Fibroblast of pulmonary artery (primary cell): ENCODE measurements around the gene INPP5B.

ENCODE experiments used
- DNase-seq: peaks from one replicate; pipeline ENCODE4 v3.0.0-alpha.2; 2010; ENCODE audit warnings: low read depth
- H3K4me3 ChIP-seq: replicated peaks from 2 replicates; pipeline ENCODE4 v1.5.1; 2011; ENCODE audit warnings: low read depth, mild to moderate bottlenecking, control low read depth, low read length, moderate library complexity
- TF ChIP-seq, protein P1 (sequence below): IDR thresholded peaks from 2 replicates; pipeline ENCODE4 v1.5.1; 2011; ENCODE audit warnings: mild to moderate bottlenecking, control low read depth, low read length, inconsistent platforms; ENCODE audit errors: missing control alignments

INPP5B gene

DNA sequence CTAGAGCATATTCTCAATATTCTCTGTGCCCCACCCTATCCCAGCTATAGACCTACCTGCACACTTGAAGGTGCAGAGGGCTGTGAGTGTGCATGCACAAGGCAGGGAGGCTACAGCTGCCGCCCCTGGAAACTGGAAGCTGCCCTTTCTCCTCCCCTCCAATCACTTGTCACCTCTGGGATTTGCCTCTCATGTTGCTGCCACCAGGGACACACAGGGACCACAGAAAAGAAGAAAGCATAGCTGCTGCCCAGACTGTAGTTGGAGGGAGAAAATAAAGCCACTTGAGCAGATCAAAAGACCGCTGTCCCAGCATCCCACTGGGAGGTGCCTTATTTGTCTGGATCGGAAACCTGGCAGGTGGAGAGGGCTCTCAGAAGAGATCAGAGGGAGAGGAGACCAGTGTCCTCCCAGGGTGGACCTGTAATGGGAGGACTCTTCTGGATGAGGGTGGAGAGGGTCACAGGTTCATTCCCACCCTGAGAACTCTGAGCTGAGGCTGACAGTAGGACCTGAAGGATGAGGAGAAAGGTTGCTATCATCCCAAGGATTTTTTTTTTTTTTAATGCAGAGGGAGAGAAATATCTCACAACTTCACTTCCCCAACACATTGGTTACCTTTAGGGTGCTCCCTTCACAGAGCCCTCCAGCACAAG is 7.6 kb upstream of the INPP5B start:
- TF ChIP-seq, protein P1, sequence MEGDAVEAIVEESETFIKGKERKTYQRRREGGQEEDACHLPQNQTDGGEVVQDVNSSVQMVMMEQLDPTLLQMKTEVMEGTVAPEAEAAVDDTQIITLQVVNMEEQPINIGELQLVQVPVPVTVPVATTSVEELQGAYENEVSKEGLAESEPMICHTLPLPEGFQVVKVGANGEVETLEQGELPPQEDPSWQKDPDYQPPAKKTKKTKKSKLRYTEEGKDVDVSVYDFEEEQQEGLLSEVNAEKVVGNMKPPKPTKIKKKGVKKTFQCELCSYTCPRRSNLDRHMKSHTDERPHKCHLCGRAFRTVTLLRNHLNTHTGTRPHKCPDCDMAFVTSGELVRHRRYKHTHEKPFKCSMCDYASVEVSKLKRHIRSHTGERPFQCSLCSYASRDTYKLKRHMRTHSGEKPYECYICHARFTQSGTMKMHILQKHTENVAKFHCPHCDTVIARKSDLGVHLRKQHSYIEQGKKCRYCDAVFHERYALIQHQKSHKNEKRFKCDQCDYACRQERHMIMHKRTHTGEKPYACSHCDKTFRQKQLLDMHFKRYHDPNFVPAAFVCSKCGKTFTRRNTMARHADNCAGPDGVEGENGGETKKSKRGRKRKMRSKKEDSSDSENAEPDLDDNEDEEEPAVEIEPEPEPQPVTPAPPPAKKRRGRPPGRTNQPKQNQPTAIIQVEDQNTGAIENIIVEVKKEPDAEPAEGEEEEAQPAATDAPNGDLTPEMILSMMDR = no peak
- DNase-seq = no peak
- no peak overlapping the region for H3K4me3 ChIP-seq

DNA sequence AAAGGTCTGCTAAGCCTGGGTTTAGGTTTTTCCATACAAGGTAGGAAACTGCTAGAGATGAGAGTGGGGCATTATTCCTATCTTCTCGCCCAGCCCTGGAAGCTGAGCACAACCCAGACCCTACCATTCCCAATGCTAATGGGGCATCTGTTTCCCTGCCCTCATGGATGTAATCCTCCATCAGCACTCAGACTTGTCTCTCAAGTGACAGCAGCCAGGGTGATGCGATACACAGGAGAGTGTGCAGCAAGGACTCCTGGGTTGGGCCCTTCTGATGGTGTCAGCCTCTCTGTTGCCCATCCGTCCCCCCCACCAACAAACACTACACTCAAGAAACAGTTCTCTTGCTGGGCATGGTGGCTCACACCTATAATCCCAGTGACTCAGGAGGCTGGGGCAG is 5.9 kb upstream of the INPP5B start:
- TF ChIP-seq, protein P1 = no peak
- no peak for DNase-seq
- no peak overlapping the region for H3K4me3 ChIP-seq

DNA sequence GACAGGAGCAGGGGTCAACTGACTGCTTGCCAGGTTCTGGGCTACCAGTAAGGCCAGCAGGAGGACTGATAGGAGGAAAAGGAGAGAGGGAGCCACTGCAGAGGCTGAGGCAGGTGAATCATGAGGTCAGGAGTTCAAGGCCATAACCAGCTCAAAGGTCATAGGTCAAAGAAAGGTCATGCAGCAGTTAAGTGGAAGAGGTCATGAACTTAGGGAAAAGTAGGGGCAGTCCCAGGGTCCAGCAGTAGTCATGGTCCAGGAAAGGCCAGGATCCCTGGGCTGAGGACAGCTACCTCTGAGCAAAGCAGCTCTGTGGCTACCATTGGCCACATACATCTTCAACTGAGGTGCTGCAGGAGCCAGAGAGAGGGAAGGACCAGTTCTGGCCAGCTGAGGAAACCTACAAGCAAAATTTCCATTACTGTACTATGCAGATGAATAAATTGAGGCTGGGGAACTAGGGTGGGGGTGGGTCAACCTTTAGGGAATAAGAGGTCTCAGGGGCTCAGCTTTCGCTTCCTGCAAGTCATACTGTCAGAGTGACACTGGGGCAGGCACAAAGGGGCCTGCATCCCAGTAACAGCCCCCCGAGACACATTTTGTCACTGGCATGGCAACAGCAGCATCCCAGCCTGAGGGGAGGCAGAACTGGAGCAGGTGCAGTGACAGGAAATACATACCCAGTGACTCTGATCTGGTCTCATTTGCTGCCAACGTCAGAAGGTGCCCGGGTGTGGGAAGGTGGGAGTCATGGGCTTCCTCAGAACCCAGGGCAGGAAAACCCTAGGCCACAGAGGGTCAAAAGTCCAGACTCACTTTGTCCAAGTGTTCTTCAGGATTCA is 5.2 kb upstream of the INPP5B start:
- TF ChIP-seq, protein P1 = no peak

DNA sequence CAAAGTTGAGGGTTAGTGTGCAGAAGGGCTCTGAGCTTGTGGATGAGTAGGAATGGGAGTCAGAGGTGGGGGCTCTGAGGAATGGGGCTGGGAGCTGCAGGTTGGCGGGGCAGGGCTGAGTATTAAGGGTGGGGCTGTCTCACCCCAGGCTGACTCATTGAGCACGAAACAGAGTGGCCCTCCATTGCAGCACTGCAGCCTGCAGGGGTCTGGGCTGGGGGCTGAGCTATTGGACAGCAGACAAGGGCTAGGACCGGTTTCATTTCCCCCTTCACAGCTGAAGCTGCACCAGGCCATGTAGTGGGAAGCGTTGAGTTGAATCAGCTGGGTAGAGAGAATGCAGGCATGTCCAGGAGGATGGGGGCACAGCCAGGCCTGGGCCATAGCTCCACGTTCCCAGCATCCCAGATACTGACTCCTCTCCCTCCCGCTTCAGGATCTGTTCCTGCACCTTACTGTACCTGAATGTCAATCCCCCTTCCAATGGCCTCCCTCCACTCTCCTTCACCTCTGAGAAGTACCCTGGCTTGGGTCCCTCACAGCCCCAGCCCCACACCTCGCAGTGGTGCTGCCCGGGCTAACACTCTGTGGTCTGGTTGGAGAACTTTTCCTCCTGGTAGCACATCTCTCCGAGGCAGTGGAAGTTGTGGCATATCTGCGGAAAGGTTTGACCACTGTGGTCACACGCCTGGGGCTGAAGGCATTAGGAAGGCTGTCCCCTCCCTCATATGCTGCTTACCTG is 4.4 kb upstream of the INPP5B start:
- DNase-seq = no peak
- no peak overlapping the region for H3K4me3 ChIP-seq
- TF ChIP-seq, protein P1 = no peak

More for the DNA sequence above, 5.2 kb upstream of the INPP5B start:
- DNase-seq = no peak
- H3K4me3 ChIP-seq = no peak overlapping the region

DNA sequence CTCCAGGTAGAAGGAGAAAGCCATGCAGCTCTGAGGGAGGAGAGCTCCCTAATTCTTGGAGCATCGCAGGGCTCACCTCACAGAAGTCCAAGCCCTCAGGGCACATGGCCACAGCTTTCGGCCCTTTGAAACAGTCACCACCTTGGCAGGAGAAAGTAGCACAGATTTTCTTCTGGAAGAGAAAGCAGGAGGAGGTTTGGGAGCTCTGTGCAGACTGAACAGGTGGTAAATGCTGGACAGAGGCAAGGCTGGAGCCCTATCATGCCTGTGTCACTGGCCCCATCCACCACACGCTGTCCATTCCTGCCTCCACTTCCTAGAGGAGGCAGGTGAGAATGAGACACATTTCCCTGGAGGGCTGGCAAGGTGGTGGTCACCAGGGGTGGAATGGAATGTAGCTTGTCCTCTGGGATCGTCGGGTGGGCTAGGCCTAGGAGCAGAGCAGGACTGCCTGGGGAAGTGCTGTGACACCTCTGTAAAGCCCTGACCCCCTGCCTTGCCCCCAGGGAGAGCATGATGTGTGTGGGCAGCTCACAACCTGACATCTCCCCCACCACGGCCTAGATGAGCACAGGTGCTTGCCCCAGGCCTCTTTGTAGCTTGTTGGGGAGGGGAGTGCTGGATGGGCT is 2.8 kb upstream of the INPP5B start:
- no peak overlapping the region for H3K4me3 ChIP-seq

DNA sequence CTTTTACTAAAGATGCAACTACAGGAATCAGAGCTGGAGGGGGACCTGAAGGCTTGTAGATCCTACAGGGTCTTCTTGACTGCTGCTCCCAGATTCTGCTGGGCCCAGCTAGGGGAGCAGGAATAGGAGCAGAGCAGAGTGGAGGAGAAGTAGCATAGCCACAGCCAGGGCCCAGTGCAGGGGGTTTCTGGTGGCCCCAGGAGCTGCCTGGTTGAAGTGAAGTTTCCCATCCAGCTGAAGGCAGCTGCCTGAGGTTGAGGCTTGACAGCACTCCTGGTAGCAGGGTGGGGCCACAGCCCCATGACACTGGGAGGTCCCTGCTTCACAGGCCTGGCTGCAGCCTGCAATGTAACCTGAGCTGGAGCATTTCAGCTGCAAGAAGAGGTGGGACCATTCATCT is 2.0 kb upstream of the INPP5B start:
- no peak overlapping the region for H3K4me3 ChIP-seq
- TF ChIP-seq, protein P1 = no peak
- no peak for DNase-seq

More for the DNA sequence above, 2.8 kb upstream of the INPP5B start:
- TF ChIP-seq, protein P1 = no peak
- DNase-seq = no peak
